Muscle of leg (tissue), 11 donors: ENCODE measurements around the gene TGFBR3. TPM values are rescaled to one million over a fixed set of nuclear protein-coding genes. Genes with fewer than 3 reads are reported as not detected.

ENCODE experiments used
- DNase-seq: peaks from one replicate; pipeline ENCODE4 v3.0.0; 2013
- H3K27ac ChIP-seq: one replicate; pipeline ENCODE4 v1.5.1; 2013; ENCODE audit warnings: mild to moderate bottlenecking, low read length, control low read depth
- H3K27me3 ChIP-seq: one replicate; pipeline ENCODE4 v1.6.1; 2013; ENCODE audit warnings: low read length; ENCODE audit not compliant: control insufficient read depth, insufficient read depth
- H3K36me3 ChIP-seq: one replicate; pipeline ENCODE4 v1.6.1; 2013; ENCODE audit warnings: low read length; ENCODE audit not compliant: control insufficient read depth, insufficient read depth
- H3K4me1 ChIP-seq: one replicate; pipeline ENCODE4 v1.6.1; 2013; ENCODE audit warnings: low read length; ENCODE audit not compliant: control insufficient read depth, insufficient read depth
- H3K4me3 ChIP-seq: one replicate; pipeline ENCODE4 v1.5.1; 2013; ENCODE audit warnings: low read length, control low read depth
- H3K9me3 ChIP-seq: replicated peaks from 2 replicates; pipeline ENCODE4 v1.6.1; 2013; ENCODE audit warnings: low read depth, low read length; ENCODE audit not compliant: control insufficient read depth
- WGBS: methylation state at CpG from one replicate; pipeline ENCODE4 v1.1.5; 2013; ENCODE audit warnings: missing lambda C conversion rate; ENCODE audit not compliant: insufficient coverage; 5-methylcytosine and 5-hydroxymethylcytosine counted together
- polyA plus RNA-seq, 8 donors: library from polyadenylated mRNA; unstranded; fragments of 120-200 nt; gene quantifications; one replicate each; pipeline versions ENCODE4 v1.2.1 to v1.2.3, GENCODE V29; 2013; ENCODE audit warnings: inconsistent platforms in 1 of 8, low replicate concordance in 1 of 8; ENCODE audit not compliant: insufficient read length in 8 of 8, insufficient read depth in 1 of 8
- total RNA-seq: library from RNA; stranded (reverse); fragments of 120-200 nt; gene quantifications from one replicate; pipeline ENCODE4 v1.2.4, GENCODE V29; 2013

The TGFBR3 gene
- total and polyA plus RNA-seq, 9 donors = 20.5 to 45.4 (median 25.3) TPM

DNA sequence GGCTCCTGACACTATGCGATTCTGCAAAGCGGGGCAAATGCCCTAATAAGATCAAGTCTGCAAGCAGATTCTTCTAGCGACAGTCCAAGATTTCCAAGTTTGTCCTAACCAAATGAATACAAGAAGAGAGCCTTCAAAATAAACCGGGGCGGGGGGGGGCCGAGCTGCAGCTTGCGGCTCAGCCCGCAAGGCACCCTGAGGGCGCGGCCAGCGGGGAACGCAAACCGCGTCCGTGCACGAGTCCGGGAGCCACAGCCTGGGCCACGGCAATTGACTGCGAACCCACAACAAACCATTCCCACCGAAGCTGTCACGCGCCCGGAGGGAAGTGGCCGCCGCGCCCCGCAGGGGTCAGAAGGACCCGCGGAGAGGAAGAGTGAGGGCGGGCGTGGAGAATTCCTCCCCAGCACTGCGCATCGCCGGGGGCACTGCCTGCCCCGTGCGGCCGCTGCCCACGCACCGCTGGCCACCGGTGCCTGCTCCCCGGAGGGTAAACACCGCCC lies 687 bp downstream of the TGFBR3 start:
- H3K4me3 ChIP-seq = peak overlapping the region; percentile 91
- no peaks in the 10 kb centered on the region for H3K27me3 ChIP-seq
- no peaks in the 10 kb centered on the region for H3K9me3 ChIP-seq
- whole genome bisulfite sequencing = under 1% methylated on average over 41 of the region's 42 CpGs
- H3K4me1 ChIP-seq = peaks cover 12% of the 10 kb centered on the region
- peak; percentile 59 for DNase-seq
- H3K27ac ChIP-seq = peak overlapping the region; percentile 84
- H3K36me3 ChIP-seq = no peaks in the 10 kb centered on the region

DNA sequence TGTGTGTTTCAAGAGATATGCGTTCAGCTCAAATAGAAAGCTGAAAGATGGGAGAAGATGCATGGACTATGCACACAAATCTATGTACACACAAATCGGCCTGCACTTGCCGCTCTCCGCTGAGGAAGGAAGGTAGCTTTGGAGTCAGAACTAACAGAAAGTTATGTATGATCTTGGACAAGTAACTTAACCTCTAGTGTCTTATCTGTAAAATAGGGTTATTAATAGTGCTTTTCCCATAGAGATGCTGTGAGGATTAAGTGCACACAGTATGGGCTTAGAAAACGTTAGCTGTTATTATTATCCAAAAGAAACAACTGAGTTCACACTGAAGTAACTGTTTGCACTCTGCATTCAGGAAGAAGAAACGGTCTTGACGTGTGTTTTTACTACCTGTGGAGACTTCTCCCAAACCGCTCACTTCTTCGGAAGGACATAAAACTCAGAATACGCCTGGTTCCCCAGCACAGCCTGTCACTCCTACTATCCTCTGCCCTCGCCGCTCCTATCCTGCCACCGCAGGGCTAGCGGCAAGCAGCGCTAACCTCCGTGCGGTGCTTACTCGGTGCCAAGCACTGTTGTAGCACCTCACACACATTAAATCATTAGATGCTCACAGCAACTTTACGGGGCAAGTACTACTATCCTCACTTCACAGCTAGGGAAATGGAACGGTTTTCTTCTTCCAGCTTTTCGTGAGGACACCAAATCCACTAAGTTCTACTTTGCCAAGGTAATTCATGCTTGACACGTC lies 1.3 kb downstream of the TGFBR3 start:
- 0% methylated on average over 16 of the region's 22 CpGs for WGBS
- Histone ChIP-seq H3K27me3 (no peaks in the 10 kb centered on the region), H3K9me3 (no peaks in the 10 kb centered on the region), H3K36me3 (no peaks in the 10 kb centered on the region), H3K4me3 (peak overlapping the region; percentile 91), H3K27ac (peak overlapping the region; percentile 84), H3K4me1 (peaks cover 12% of the 10 kb centered on the region)
- DNase-seq = peak; percentile 56

DNA sequence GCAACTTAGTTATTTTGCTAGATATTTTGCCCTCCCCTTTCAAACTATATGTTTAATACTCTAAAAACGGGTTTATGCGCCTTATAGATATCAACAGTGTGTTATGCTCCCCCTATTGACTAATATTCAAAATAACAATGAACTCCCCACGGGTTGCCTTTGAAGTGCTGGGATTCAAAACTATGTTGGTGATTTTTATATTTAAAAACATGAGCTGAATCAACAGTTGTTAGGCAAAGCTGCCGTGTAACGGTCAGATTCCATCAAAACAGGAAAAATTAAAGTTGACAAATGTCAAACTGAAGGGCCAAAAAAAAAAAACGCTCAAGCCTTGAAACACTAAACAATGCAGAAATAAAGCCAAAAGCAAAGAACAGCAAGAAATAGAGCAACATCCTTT lies 2.5 kb downstream of the TGFBR3 start:
- Histone ChIP-seq H3K4me3 (peak overlapping the region; percentile 91), H3K27ac (peak overlapping the region; percentile 59), H3K4me1 (peaks cover 14% of the 10 kb centered on the region), H3K36me3 (no peaks in the 10 kb centered on the region), H3K9me3 (no peaks in the 10 kb centered on the region), H3K27me3 (no peaks in the 10 kb centered on the region)
- DNase-seq = peak; percentile 84
- 7% methylated on average over 2 of the region's 6 CpGs for WGBS

DNA sequence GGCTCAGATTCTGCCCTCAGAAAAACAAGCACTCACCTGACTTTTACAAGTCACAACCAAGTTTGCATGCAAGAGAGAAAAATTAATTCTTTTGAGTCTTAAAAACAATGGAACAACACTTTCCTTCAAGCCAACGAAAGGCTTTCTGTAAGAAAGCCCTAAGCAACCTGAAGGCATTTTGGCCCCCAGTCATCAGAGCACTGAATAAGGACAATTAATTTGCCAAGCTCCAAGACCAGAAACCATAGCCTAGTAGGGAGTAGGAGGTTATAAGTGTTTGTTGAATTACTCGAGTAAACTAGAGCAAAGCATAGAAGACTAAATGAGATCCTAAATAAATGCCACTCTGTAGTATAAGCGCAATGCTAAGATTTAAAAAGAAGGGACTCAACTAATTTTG lies 4.7 kb downstream of the TGFBR3 start:
- Histone ChIP-seq H3K4me1 (peaks cover 10% of the 10 kb centered on the region), H3K27me3 (no peaks in the 10 kb centered on the region), H3K9me3 (no peaks in the 10 kb centered on the region), H3K27ac (no peak overlapping the region), H3K36me3 (no peaks in the 10 kb centered on the region), H3K4me3 (no peak overlapping the region)
- no peak for DNase-seq
- WGBS = 83% methylated on average over 1 of the region's 3 CpGs

DNA sequence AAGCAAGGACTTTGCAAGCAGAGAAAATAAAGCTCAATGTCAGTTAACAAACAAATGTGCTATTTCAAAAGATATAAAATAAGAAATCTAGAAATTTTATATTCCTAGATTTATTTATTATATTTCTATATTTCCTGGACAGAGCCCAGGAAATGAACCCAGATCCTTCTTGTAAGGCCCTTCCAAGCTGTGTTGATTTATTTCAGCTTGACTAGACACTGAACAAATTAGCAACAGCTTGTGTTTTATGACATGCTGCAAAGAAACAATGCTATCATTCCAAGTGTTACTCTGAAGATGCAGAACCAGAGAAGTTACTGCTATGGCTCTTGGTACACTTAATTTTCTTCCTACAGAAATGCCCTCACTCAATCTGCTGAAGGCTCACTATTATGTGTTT lies 6.2 kb downstream of the TGFBR3 start:
- Histone ChIP-seq H3K4me1 (peaks cover 10% of the 10 kb centered on the region), H3K4me3 (no peak overlapping the region), H3K27ac (peak overlapping the region; percentile 25), H3K36me3 (no peaks in the 10 kb centered on the region), H3K9me3 (no peaks in the 10 kb centered on the region), H3K27me3 (no peaks in the 10 kb centered on the region)
- peak; percentile 53 for DNase-seq

DNA sequence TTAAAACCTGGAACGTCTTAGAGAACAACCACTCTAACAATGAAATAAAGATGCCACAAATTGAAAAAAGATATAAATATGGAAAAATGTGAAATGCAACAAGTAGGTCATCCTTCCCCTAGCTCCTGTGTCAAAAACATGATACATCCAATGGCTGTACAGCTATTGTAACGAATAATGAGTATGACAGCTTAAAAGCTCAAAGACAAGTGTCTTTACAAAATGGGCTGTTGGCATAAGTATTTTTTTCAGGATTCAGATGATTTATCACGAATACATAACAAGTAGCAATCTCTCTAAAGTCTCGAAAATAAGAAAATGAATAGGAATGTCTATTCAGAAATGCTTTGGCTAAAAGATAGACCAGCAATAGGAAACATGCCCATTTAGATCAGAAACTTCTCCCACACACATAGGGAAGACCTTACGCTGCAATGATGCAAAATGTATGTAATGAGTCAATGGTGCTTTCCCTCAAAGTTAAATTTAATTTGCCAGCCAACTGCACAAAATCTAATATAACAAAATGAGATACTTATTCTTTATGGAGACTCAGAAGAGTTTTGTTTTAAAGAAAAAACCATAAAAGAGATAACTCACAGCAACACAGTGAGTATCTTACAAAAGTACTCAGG lies 8.3 kb downstream of the TGFBR3 start:
- Histone ChIP-seq H3K4me1 (peaks cover 5% of the 10 kb centered on the region), H3K27ac (no peak overlapping the region), H3K9me3 (no peaks in the 10 kb centered on the region), H3K4me3 (no peak overlapping the region), H3K27me3 (no peaks in the 10 kb centered on the region), H3K36me3 (no peaks in the 10 kb centered on the region)
- no peak for DNase-seq
- no CpG with 5 or more reads among the region's 5 CpGs for WGBS

DNA sequence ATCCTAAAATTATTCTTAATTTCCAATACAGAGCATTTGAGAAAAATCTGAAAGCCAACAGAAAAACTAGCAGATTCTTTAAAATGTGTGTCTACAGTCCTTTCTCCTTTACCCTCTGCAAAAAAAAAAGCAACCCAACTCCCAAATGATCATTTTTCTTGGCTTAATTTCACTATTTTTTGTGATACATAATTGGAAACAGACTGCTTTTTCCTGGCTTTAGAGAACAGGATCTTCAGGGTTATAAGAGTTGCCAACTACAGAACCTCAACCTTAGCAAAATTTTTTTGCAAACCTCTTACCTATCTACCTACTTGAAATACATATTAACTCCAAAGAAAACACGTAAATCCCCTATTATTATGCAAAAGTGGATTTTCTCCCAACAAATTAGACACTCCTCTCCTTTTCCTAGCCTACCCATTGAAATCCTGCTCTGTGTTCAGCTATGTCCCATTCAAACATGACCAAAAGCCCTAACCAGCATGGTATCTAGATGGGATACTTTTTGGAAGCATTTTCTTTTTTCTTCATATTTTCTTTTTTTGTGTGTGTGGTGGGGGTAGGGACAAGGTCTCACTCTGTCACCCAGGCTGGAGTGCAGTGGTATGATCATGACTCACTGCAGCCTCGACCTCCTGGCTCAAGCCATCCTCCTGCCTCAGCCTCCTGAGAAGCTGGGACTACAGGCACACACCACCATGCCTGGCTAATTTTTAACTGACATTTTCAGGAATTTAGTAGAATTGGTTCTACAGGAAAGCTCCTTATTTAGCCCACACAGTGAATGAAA lies 9.0 kb downstream of the TGFBR3 start:
- Histone ChIP-seq H3K9me3 (no peaks in the 10 kb centered on the region), H3K4me1 (peaks cover 5% of the 10 kb centered on the region), H3K4me3 (no peak overlapping the region), H3K27ac (peak overlapping the region; percentile 38), H3K36me3 (no peaks in the 10 kb centered on the region), H3K27me3 (no peaks in the 10 kb centered on the region)
- WGBS = 20% methylated on average over 1 of the region's 2 CpGs
- peak; percentile 80 for DNase-seq

DNA sequence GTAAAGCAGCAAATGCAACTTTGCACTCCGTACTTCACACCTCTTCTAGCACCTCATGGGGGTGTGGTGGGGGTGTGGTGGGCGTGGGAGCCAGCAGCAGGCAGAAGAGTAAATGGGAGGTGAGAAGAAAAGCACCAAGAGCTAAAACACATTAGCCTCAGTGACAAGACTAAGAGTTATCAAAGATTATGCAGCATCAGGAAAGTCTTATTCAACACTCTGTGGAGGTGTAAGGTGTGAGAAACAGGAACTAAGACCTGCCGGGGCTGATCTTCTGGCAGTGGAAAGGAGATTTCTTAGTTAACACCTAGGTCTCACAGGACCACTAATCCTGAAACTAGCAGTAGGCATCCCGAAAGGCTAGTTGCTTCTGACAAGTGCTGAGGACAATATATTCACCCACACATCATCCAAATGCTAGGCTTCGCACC lies 9.9 kb downstream of the TGFBR3 start:
- no peak overlapping the region for H3K27ac ChIP-seq
- peaks cover 2% of the 10 kb centered on the region for H3K4me1 ChIP-seq
- H3K36me3 ChIP-seq = no peaks in the 10 kb centered on the region
- no peak for DNase-seq
- H3K27me3 ChIP-seq = no peaks in the 10 kb centered on the region
- H3K4me3 ChIP-seq = no peak overlapping the region
- no peaks in the 10 kb centered on the region for H3K9me3 ChIP-seq
- WGBS = 70% methylated on average over 2 of the region's 5 CpGs

DNA sequence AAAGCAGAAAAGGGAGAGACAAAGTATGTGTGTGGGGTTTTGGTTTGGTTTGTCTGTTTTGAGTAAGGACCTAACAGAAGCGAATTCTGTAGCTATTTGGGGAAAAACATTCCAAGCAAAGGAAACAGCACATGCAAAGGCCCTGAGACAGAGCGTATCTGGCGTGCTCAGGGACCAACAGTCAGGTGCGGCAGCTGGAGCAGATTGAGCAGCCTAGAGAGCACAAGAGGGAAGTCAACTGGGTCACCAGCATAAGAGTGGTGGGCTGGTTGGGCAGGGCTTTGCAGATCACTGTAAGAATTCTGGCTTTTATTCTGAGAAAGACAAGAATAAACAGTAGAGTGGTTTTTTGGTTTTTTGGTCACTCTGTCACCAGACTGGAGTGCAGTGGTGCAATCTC lies 11.8 kb downstream of the TGFBR3 start:
- H3K36me3 ChIP-seq = no peaks in the 10 kb centered on the region
- H3K27ac ChIP-seq = no peak overlapping the region
- H3K4me3 ChIP-seq = no peak overlapping the region
- no peaks in the 10 kb centered on the region for H3K27me3 ChIP-seq
- no peak for DNase-seq
- H3K9me3 ChIP-seq = no peaks in the 10 kb centered on the region
- WGBS = 96% methylated on average over 4 of the region's 4 CpGs
- H3K4me1 ChIP-seq = no peaks in the 10 kb centered on the region

DNA sequence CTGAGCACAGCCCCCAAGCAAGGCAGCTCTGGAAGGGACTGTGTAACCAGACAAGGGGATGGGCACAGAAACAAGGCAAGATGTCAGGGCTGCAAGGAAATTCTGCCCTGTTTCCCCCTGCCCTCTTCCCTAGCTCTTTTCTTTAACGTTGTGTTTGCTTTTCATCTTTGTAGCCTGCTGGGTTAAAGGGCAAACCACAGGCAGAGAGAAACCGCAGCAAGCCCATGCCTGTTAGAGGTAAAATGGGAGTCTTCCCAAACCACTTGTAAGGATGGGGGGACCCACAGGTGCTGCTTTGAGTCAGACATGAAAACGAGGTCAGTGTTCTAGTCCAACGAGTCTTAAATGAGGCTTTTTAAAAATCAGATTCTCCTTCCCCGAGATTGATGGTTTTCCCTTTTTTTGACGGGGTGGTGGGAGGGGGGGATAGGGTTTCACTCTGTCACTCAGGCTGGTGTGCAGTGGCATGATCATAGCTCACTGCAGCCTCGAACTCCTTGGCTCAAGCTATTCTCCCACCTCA lies 13.3 kb downstream of the TGFBR3 start:
- Histone ChIP-seq H3K9me3 (no peaks in the 10 kb centered on the region), H3K27me3 (no peaks in the 10 kb centered on the region), H3K4me3 (no peak overlapping the region), H3K36me3 (no peaks in the 10 kb centered on the region), H3K4me1 (no peaks in the 10 kb centered on the region), H3K27ac (no peak overlapping the region)
- DNase-seq = no peak
- WGBS = 33% methylated on average over 3 of the region's 7 CpGs
